ENCODE results near the gene HSD17B14.

- TF ChIP-seq, protein P1, sequence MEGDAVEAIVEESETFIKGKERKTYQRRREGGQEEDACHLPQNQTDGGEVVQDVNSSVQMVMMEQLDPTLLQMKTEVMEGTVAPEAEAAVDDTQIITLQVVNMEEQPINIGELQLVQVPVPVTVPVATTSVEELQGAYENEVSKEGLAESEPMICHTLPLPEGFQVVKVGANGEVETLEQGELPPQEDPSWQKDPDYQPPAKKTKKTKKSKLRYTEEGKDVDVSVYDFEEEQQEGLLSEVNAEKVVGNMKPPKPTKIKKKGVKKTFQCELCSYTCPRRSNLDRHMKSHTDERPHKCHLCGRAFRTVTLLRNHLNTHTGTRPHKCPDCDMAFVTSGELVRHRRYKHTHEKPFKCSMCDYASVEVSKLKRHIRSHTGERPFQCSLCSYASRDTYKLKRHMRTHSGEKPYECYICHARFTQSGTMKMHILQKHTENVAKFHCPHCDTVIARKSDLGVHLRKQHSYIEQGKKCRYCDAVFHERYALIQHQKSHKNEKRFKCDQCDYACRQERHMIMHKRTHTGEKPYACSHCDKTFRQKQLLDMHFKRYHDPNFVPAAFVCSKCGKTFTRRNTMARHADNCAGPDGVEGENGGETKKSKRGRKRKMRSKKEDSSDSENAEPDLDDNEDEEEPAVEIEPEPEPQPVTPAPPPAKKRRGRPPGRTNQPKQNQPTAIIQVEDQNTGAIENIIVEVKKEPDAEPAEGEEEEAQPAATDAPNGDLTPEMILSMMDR (IDR thresholded peaks at IDR 0.05; ENCODE audit: low read depth, low read length): no peak
- no peak for TF ChIP-seq POLR2A (IDR thresholded peaks at IDR 0.05; ENCODE audit: extremely low read depth, insufficient read length)
Measured at GRCh38 chr19:48862827-48863226, 26.5 kb upstream of the HSD17B14 start.

Measured in NB4 (cell line).